GM18868 (cell line): Measurements from ENCODE around the gene ZFYVE21.
"Not testable (repeated sequence)": the region's sequence is repeated elsewhere in the genome, so short reads cannot be mapped to it uniquely, and the experiment has no call there.

Experiments
- ATAC-seq: cut with Tn5 transposase; IDR thresholded peaks from one replicate; pipeline ENCODE4 v1.9.1; 2021; ENCODE audit warnings: mild to moderate bottlenecking, moderate library complexity; ENCODE audit not compliant: unreplicated experiment

Gene ZFYVE21

DNA sequence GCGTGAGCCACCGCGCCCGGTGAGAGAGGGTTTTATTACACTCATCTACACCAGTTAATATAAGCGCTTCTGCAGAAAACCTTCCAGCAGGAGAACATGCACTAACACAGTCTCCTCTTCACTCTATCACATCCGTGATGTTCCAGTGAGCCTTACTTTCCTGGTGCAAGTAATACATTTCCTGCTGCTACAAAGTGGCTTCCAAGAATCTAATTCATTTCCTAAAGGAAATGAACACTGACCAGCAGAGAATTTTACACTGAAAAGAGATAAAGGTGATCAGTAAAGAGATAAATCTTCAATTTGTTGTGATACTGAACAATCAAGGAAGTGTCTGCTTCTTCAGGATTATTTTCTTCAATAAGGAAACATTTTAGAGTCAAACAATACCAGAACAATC lies 39.5 kb downstream of the ZFYVE21 start:
- ATAC-seq = no peak

DNA sequence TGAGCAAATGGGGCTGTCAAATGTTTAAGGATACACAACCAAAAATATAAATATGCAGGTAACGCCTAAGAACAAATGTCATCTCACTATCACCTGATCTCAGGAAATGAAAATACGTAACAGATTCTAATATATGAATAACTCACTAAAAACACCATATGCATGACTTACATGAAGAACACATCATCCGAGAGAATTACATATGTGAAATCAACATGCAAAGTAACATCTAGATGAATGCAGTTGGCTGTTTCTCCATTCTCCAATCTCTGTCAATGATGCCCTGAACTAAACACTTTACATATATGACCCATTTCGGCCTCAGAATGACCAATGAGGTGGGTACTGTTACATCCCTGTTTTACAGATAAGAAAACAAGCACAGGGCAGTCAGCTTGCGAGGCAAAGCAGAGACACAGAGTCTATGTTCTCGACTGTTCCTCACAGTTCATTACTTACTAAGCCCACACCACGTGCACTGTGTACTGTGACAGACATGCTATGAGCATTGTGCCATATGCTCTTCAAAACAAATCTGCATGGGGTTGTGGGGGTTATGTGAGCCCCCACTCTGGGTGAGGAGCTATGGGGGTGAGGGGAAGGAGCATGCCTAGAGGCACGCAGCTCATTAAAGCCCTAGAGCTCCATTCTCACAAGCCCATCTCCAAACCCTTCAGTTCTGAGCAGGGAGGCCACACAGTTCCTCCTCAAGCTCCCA lies 42.6 kb downstream of the ZFYVE21 start:
- no peak for ATAC-seq

GRCh38 chr14:103762036-103762435 lies 46.4 kb downstream of the ZFYVE21 start:
- ATAC-seq = no peak

DNA sequence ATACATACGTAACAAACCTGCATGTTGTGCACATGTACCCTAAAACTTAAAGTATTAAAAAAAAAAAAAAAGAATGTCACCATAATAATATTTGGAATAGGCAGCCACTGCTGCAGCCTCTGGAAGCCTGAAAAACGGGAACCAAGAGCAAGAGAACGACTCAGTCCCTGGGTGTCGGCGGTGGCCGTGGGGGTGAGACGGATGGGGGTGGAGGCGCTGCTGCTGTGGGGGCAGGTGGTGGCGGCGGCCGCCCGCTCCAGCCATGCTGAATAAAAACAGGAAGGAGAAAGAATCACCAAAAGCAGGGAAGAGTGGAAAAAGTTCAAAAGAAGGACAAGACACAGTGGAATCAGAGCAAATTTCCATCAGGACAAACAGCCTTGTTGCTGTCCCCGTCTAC lies 46.9 kb downstream of the ZFYVE21 start:
- ATAC-seq = no peak

DNA sequence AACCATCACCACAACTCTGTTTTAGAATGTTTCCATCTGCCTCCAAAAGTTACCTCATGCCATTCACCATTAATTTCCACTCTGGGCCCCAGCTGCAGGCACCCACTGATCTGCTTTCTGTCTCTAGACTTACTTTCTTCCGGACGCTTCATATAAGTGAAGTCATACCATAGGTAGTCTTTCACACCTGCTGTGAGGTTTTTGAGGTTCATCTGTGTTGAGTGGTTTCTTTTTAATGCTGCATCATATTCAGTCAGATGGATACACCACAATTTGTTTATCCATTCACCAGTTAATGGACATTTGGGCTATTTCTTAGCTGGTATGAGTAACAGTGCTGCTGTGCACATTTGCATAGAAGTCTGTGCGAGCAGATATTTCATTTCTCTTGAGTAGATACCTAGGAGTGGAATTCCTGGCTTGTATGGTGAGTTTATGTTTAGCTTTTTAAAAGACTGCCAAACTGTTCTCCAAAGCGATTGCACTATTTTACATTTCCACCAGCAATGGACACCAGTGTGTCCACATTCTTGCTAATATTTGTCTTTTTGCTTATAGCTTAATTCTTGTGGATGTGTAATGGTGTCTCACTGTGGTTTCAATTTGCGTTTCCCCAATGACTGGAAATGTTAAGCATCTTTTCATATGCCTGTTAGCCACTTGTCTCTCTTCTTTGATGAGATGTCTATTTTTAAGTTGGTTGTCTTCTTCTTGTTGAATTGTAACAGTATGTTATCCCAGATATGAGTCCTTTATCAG lies 48.3 kb downstream of the ZFYVE21 start:
- peak; percentile 60 for ATAC-seq

DNA sequence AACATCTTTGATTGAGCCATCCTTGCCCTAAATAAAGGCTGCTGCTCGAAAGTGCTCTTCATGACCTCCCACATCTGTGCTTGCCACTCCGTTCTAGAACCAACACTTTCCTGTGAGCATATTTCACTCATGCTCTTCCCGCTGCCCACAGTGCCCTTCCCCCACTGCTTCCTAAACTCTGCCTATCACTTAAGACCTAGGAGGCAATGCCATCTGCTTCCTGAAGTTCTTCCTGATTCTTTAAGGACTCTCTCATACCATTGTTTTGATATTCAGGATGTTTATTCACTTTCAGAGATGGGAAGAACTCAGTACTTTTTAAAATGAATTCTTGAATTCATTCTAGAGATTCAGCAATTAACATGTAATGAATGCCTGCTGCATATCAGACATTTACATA lies 49.9 kb downstream of the ZFYVE21 start:
- no peak for ATAC-seq

DNA sequence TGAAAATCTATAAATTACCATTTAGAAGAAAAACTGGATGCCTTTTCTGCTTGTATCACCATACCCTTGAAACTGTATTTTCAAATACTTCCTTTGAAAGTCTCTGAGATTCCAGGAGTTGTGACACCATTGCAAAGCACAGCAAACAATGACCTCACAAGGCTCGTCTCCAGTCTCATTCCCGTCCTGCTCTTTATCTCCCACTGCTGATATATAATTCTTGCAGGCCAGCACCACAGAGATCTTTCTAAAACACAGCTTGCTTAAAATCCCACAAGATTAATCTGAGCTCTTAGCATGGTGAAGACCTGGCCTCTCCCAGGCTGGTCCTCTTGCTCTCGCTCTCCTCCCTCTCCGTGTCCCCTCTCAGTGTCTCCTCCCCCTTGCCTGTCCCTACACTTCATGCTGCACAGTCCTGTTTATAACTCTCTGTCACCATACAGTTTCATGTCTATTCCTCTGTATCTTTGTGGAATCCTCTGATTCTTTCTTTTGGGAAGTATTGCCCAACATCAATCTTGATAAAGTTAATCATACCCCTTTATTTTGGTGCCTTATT lies 51.8 kb downstream of the ZFYVE21 start:
- ATAC-seq = no peak

- no peak for ATAC-seq
Measured at GRCh38 chr14:103770500-103770899, 54.9 kb downstream of the ZFYVE21 start.

GRCh38 chr14:103770902-103771301 lies 55.3 kb downstream of the ZFYVE21 start:
- no peak for ATAC-seq

DNA sequence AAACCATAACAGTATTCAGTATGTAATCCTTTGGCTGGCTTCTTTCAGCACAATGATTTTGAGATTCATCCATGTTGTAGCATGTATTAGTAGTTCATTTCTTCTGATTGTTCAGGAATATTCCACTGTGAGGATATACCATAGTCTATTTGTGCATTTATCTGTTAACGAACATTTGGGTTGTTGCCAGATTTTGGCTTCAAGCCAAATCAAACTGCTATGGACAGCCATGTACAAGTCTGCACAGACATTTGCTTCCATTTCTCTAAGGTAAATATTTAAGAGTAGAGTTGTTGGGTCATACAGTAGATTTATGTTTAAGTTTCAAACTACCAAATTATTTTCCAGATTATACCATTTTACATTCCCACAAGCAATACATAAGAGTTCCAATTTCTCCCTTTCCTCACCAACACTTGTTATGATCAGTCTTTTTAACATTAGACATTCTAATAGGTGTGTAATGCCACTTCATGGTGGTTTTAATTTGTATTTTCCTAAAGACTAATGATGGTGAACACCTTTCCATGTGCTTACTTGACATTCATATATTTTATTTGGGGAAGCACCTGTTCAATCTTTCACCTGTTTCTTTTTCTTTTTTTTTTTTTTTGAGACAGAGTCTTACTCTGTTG lies 56.6 kb downstream of the ZFYVE21 start:
- no peak for ATAC-seq

DNA sequence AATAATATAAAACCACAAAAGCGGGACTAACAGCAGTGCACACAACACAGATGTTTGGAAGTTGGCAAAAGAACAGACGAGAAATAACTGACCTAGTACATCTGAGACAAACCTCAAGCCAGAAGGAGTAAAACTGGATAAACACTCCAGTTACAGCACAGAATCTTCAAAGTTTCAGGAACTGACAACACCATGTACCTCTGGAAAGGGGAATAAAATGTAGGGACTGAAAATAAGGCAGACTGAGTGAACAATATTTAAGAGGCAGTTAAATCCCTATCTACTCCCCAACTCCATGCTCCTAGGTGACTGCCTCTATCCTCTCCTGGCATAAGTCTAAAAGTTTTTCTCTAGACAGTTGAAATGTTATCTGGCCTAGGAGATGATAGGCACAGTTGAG lies 57.9 kb downstream of the ZFYVE21 start:
- no peak for ATAC-seq

DNA sequence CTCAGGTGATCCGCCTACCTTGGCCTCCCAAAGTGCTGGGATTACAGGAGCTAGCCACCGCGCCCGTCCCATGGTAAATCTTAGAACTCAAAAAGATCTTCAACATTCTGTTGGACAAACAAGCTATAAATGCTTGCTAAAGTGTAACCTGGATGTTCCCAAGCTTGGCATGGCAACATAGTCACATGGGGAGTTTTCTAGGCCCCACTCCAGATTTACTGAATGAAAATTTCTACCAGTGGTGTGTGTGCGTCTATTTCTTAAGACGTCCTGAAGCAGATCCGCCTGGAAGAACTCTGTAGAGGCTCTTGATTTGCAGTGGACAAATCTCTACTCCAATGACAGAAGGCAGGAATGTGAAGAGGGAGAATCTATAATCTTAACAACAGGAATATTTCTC lies 59.9 kb downstream of the ZFYVE21 start:
- ATAC-seq = no peak

DNA sequence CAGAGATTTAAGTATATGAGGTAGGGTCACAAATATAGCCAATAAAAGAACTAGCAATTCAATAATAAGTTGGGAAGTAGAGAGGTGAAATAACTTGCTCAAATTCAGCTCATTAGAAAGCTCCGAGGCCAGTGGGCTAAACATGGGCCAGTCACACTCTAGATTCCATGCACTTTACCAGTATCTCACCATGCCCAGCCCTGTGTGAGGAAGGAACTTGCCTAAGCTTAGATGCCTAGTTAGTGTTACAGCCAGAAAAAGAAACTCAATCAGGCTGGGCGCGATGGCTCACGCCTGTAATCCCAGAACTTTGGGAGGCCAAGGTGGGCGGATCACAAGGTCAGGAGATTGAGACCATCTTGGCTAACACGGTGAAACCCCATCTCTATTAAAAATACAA lies 60.7 kb downstream of the ZFYVE21 start:
- not testable (repeated sequence) for ATAC-seq

GRCh38 chr14:103782376-103782775 lies 66.8 kb downstream of the ZFYVE21 start:
- no peak for ATAC-seq
